ENCODE data around the gene SOCS2.

DNA sequence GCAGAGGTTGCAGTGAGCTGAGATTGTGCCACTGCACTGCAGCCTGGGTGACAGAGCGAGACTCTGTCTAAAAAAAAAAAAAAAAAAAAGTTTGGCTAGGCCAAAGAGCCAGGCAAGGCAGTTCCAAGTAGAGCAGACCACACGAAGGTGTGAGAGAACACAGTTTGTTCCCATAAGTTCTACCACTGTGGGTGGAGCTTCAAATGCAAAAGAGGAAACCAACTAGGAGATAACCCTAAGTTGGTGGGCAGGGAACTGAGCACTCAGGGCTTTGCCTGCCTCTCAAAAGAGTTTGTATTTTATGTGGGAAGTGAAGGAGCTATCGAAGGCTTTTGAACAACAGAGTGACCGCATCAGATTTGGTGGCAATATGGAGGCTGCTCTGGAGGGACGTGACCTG, 15.1 kb downstream of the SOCS2 start:
- TF ChIP-seq POLR2A (IDR thresholded peaks at IDR 0.05) = no peak
- TF ChIP-seq, protein P1, sequence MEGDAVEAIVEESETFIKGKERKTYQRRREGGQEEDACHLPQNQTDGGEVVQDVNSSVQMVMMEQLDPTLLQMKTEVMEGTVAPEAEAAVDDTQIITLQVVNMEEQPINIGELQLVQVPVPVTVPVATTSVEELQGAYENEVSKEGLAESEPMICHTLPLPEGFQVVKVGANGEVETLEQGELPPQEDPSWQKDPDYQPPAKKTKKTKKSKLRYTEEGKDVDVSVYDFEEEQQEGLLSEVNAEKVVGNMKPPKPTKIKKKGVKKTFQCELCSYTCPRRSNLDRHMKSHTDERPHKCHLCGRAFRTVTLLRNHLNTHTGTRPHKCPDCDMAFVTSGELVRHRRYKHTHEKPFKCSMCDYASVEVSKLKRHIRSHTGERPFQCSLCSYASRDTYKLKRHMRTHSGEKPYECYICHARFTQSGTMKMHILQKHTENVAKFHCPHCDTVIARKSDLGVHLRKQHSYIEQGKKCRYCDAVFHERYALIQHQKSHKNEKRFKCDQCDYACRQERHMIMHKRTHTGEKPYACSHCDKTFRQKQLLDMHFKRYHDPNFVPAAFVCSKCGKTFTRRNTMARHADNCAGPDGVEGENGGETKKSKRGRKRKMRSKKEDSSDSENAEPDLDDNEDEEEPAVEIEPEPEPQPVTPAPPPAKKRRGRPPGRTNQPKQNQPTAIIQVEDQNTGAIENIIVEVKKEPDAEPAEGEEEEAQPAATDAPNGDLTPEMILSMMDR (IDR thresholded peaks at IDR 0.05 in 8 of 11, conservative IDR thresholded peaks at IDR 0.05 in 3 of 11) = no peak

Data from spleen (tissue), 7 donors.